Spinal cord (tissue), 10 donors: ENCODE measurements around the gene KLHL11. TPM values are rescaled to one million over a fixed set of nuclear protein-coding genes. Genes with fewer than 3 reads are reported as not detected.
"Not testable (repeated sequence)": the region's sequence is repeated elsewhere in the genome, so short reads cannot be mapped to it uniquely, and the experiment has no call there.

Source experiments
- DNase-seq, 6 donors: peaks; one replicate each; pipeline versions ENCODE4 v3.0.0 to v3.0.0-alpha.2; 2013 to 2015; ENCODE audit warnings: low spot score in 6 of 6, low read depth in 4 of 6
- H3K27ac ChIP-seq: one replicate; pipeline ENCODE4 v1.5.1; 2013; ENCODE audit warnings: low read depth, low read length, control low read depth
- H3K27me3 ChIP-seq: one replicate; pipeline ENCODE4 v1.6.1; 2013; ENCODE audit warnings: low read length; ENCODE audit not compliant: control insufficient read depth, insufficient read depth
- H3K36me3 ChIP-seq: one replicate; pipeline ENCODE4 v1.6.1; 2013; ENCODE audit warnings: low read length; ENCODE audit not compliant: control insufficient read depth, insufficient read depth
- H3K4me1 ChIP-seq: one replicate; pipeline ENCODE4 v1.6.1; 2013; ENCODE audit warnings: low read length; ENCODE audit not compliant: control insufficient read depth, insufficient read depth
- H3K4me3 ChIP-seq: one replicate; pipeline ENCODE4 v1.5.1; 2013; ENCODE audit warnings: low read depth, low read length, control low read depth
- H3K9me3 ChIP-seq: one replicate; pipeline ENCODE4 v1.6.1; 2013; ENCODE audit warnings: low read length; ENCODE audit not compliant: control insufficient read depth, insufficient read depth
- WGBS: methylation state at CpG from one replicate; pipeline ENCODE4 v1.1.5; 2013; ENCODE audit warnings: missing lambda C conversion rate; ENCODE audit not compliant: insufficient coverage; 5-methylcytosine and 5-hydroxymethylcytosine counted together
- polyA plus RNA-seq, 2 donors: library from polyadenylated mRNA; unstranded; fragments of 120-200 nt; gene quantifications; one replicate each; pipeline ENCODE4 v1.2.1, GENCODE V29; 2013; ENCODE audit not compliant: insufficient read length in 2 of 2
- total RNA-seq, 2 donors: library from RNA; depleted of rRNA in 1 of 2; stranded (reverse); fragments of 120-200 nt in 1 of 2; fragments of >200 nt in 1 of 2; gene quantifications; one replicate each; pipeline versions ENCODE4 v1.2.3 to v1.2.4, GENCODE V29; 2013 to 2014
- donor health status: healthy.

KLHL11 gene
- total and polyA plus RNA-seq, 4 donors, result 11.1 to 64.6 (median 23.5) TPM

DNA sequence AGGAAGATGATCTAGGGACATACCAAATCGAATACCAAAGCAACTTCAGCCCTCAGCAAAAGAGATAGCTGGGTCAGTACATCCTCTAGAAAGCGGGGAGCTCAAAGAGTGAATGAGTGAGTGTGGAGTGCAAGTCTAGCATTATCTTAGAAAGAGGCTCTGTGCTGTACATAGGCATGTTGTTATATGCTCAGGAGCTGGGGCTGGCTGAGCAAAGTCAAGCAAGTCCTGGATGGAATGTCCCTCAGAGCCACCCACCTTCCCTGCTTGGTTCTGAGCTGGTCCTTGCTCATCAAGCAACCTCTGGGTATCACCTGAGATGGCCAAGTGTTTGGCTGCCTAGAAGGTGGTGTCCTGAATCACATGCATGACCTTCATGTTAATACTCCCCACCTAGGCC lies 4.9 kb upstream of the KLHL11 start:
- 100% methylated on average over 1 of the region's 2 CpGs for WGBS
- no peak overlapping the region for H3K27ac ChIP-seq
- no peak overlapping the region for H3K4me3 ChIP-seq
- H3K9me3 ChIP-seq, result no peaks in the 10 kb centered on the region
- DNase-seq, result no peak
- peaks cover 65% of the 10 kb centered on the region for H3K36me3 ChIP-seq
- H3K4me1 ChIP-seq, result no peaks in the 10 kb centered on the region
- H3K27me3 ChIP-seq, result no peaks in the 10 kb centered on the region

GRCh38 chr17:41869426-41869825 lies 4.2 kb upstream of the KLHL11 start:
- DNase-seq, result no peak
- Histone ChIP-seq H3K27me3 (no peaks in the 10 kb centered on the region), H3K4me3 (no peak overlapping the region), H3K27ac (no peak overlapping the region), H3K36me3 (peaks cover 59% of the 10 kb centered on the region), H3K4me1 (no peaks in the 10 kb centered on the region), H3K9me3 (no peaks in the 10 kb centered on the region)
- 98% methylated on average over 6 of the region's 9 CpGs for WGBS

DNA sequence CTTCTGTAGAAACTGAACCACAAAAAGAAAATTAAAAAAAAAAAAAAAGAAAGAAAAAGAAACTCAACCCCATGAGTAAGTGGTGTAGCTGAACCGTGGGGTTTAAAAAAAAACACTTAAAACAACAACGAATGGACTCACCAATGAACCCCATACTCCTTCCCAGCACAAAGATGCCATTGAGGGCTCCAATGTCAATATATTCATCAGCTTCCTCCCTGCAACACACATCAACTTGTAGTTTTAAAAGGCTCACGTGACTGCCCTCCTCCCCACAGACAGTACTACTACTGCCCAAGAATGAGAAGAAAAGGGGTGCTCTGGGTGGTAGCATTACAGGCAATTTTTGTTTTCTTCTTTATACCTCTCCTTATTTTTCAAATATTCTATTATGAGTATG lies 3.3 kb upstream of the KLHL11 start:
- DNase-seq, result peak in 1 of 6 donors; percentile 7
- 83% methylated on average over 1 of the region's 3 CpGs for WGBS
- no peaks in the 10 kb centered on the region for H3K27me3 ChIP-seq
- H3K4me3 ChIP-seq, result no peak overlapping the region
- H3K4me1 ChIP-seq, result peaks cover under 1% of the 10 kb centered on the region
- H3K9me3 ChIP-seq, result no peaks in the 10 kb centered on the region
- no peak overlapping the region for H3K27ac ChIP-seq
- H3K36me3 ChIP-seq, result peaks cover 51% of the 10 kb centered on the region

- Histone ChIP-seq H3K27me3 (no peaks in the 10 kb centered on the region), H3K4me3 (peak overlapping the region; percentile 41), H3K27ac (peak overlapping the region; percentile 92), H3K36me3 (peaks cover 21% of the 10 kb centered on the region), H3K4me1 (peaks cover 11% of the 10 kb centered on the region), H3K9me3 (no peaks in the 10 kb centered on the region)
- WGBS, result 0% methylated on average over 7 of the region's 10 CpGs
- no peak for DNase-seq
Observed at GRCh38 chr17:41865596-41865893, 322 bp upstream of the KLHL11 start.

- Histone ChIP-seq H3K27me3 (no peaks in the 10 kb centered on the region), H3K4me3 (peak overlapping the region; percentile 89), H3K9me3 (no peaks in the 10 kb centered on the region), H3K27ac (peak overlapping the region; percentile 92), H3K36me3 (peaks cover 13% of the 10 kb centered on the region), H3K4me1 (peaks cover 11% of the 10 kb centered on the region)
- WGBS, result 0% methylated on average over 25 of the region's 25 CpGs
- DNase-seq, result peak in 3 of 6 donors; percentile 11 to 27 (median 15)
Observed at GRCh38 chr17:41864498-41864835, 756 bp downstream of the KLHL11 start.

GRCh38 chr17:41863074-41863848 lies 2.0 kb downstream of the KLHL11 start:
- peak in 1 of 6 donors; percentile 51 for DNase-seq
- Histone ChIP-seq H3K4me1 (peaks cover 11% of the 10 kb centered on the region), H3K27me3 (no peaks in the 10 kb centered on the region), H3K36me3 (peaks cover 9% of the 10 kb centered on the region), H3K9me3 (no peaks in the 10 kb centered on the region), H3K4me3 (peak overlapping the region; percentile 89), H3K27ac (no peak overlapping the region)
- 46% methylated on average over 13 of the region's 18 CpGs for WGBS

DNA sequence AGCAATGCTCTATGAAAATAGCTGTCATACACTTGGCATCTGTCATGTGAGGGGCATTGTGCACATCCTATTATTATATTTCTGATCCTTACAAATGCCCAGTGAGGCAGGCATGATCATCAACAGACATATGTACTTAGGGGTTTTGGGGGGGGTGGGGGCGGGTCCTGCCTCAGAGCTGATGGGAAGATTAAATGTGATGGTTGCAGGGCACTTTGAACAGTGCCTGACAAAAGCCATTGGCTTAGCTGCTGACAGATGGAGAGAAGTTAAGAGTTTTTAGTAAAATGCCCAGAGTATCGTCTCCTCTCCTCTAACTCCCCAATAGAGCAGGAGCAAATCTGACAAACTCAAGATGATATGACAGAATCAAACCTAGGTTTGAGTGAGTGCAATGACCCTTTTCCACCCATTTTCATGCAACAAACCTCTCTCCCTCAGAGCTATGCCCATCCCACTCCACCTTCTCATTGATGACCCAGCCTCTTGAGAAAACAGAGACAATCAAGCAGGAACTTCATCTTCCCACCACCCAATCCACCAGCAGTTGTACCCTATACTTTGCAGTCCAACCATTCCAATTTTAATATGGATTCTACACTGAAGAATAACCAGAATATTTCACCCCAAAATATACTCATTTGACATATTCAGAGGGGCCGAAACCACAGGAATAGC lies 4.8 kb downstream of the KLHL11 start:
- Histone ChIP-seq H3K4me3 (no peak overlapping the region), H3K27me3 (no peaks in the 10 kb centered on the region), H3K27ac (no peak overlapping the region), H3K4me1 (peaks cover 11% of the 10 kb centered on the region), H3K36me3 (no peaks in the 10 kb centered on the region), H3K9me3 (no peaks in the 10 kb centered on the region)
- DNase-seq, result no peak
- WGBS, result 62% methylated on average over 2 of the region's 3 CpGs

DNA sequence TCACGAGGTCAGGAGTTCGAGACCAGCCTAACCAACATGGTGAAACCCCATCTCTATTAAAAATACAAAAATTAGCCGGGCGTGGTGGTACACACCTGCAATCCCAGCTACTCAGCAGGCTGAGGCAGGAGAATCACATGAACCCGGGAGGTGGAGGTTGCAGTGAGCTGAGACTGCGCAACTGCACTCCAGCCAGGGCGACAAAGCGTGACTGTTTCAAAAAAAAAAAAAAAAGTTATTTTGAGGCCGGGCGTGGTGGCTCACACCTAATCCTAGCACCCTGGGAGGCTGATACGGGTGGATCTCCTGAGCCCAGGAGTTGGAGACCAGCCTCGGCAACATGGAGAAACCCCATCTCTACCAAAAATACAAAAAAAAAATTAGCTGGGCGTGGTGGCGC lies 13.8 kb downstream of the KLHL11 start:
- not testable (repeated sequence) for DNase-seq, H3K27me3 ChIP-seq, H3K27ac ChIP-seq, H3K4me1 ChIP-seq, H3K9me3 ChIP-seq, H3K4me3 ChIP-seq
- peaks cover 11% of the 10 kb centered on the region for H3K36me3 ChIP-seq
- WGBS, result 100% methylated on average over 2 of the region's 14 CpGs

DNA sequence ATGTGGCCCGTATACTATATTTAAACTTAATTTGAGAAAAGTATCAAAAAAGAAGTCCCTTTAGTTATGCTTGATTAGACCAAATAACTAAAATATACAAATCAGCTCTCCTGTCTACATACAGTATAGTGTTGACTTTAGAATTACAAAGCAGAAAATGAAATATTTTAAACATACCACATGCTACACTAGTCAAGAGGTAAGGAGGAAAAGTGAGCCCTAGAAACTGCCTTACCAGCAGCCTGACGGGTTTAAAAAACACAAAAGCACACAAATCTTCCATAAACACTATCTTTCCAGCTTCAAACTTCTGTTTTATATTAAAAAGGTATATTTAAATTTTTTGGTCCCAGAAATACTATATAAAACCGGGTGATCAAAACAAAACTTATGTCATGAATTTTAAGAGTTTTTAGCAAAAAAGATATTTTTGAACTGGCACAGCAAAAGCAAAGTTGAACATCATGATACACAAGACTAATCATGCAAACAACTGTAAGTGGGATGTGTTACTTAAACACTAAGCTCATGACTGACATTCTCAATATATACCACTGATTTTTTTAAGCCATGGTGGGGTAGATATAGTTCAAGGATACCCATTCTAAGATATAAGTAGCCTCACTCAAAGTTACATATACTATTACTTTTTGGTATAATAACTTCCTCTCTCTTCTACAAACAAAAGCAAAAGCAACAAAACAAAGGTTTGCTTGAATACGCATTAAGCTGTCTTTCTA lies 15.8 kb downstream of the KLHL11 start:
- no peaks in the 10 kb centered on the region for H3K27me3 ChIP-seq
- H3K9me3 ChIP-seq, result no peaks in the 10 kb centered on the region
- peaks cover 7% of the 10 kb centered on the region for H3K36me3 ChIP-seq
- no peak overlapping the region for H3K27ac ChIP-seq
- DNase-seq, result no peak
- no peak overlapping the region for H3K4me3 ChIP-seq
- H3K4me1 ChIP-seq, result no peaks in the 10 kb centered on the region
- 100% methylated on average over 1 of the region's 4 CpGs for WGBS
